ENCODE measurements around the gene COL17A1. TPM values are rescaled to one million over a fixed set of nuclear protein-coding genes. Genes with fewer than 3 reads are reported as not detected.
A peak's percentile ranks its signal among the peaks of the same experiment; 100 is the strongest.

The COL17A1 gene
- total and polyA plus RNA-seq, 2 of the 13 experiments (the other 11 are each of a cell fraction or from before 2014, with no cell fraction given): 0.03 TPM; not detected in 1

GRCh38 chr10:104036518-104037260, 49.0 kb downstream of the COL17A1 start:
- BruUV-seq (replicated peaks): no TSS peak
- in situ Hi-C loops (cut with HindIII; ENCODE audit: extremely low pct_ligation_motif_present, low pct_unique_long_range_greater_than_20kb): no loop called here
- no peak for TF ChIP-seq RAD21 (CRISPR knock-in tag; IDR thresholded peaks at IDR 0.05)
- TF ChIP-seq MAFG (CRISPR knock-in tag; IDR thresholded peaks at IDR 0.05): 0 out of 2 replicates have a peak, but pooled peaks have one; percentile 33
- peak; percentile 96 for TF ChIP-seq MAFF (IDR thresholded peaks at IDR 0.05; ENCODE audit: low read depth, low read length)
- TF ChIP-seq SIX1 (CRISPR knock-in tag; IDR thresholded peaks at IDR 0.05; ENCODE audit: borderline replicate concordance): no peak
- no peak for TF ChIP-seq BRD4 (CRISPR knock-in tag; IDR thresholded peaks at IDR 0.05)
- TF ChIP-seq ZSCAN31 (CRISPR knock-in tag; IDR thresholded peaks at IDR 0.05; ENCODE audit: low read depth): no peak
- TF ChIP-seq MAFK (conservative IDR thresholded peaks at IDR 0.05 in 1 of 2, IDR thresholded peaks at IDR 0.05 in 1 of 2; ENCODE audit: low read length in 2 of 2): peak; percentile 96 to 97
- no peak for TF ChIP-seq TFE3 (CRISPR knock-in tag; IDR thresholded peaks at IDR 0.05)
- TF ChIP-seq E2F2 (CRISPR knock-in tag; IDR thresholded peaks at IDR 0.05; ENCODE audit: borderline replicate concordance): no peak
- no peak for TF ChIP-seq ZNF350 (CRISPR knock-in tag; IDR thresholded peaks at IDR 0.05; ENCODE audit: borderline replicate concordance, low read depth)
- no peak for TF ChIP-seq KDM5A (IDR thresholded peaks at IDR 0.05; ENCODE audit: borderline replicate concordance, low read length)
- TF ChIP-seq ZNF550 (CRISPR knock-in tag; IDR thresholded peaks at IDR 0.05; ENCODE audit: borderline replicate concordance): no peak
- TF ChIP-seq BHLHE40 (IDR thresholded peaks at IDR 0.05; ENCODE audit: low read length): no peak
- no peak for TF ChIP-seq ZMYM3 (CRISPR knock-in tag; IDR thresholded peaks at IDR 0.05)
- TF ChIP-seq ZNF33B (CRISPR knock-in tag; IDR thresholded peaks at IDR 0.05): no peak
- TF ChIP-seq TARDBP (CRISPR knock-in tag; IDR thresholded peaks at IDR 0.05): no peak
- TF ChIP-seq ZBTB7B (CRISPR knock-in tag; IDR thresholded peaks at IDR 0.05): no peak
- no peak for TF ChIP-seq ELF1 (CRISPR knock-in tag; IDR thresholded peaks at IDR 0.05)
- DNase-seq (ENCODE audit: low spot score): no peak
- Histone ChIP-seq H4K20me1 (ENCODE audit: insufficient read depth, low read length) (no peaks in the 10 kb centered on the region), H3K9me3 (ENCODE audit: low read length) (no peaks in the 10 kb centered on the region), H3K27ac (ENCODE audit: extremely low read length, insufficient read depth, low read length) (no peak overlapping the region), H3K9ac (ENCODE audit: insufficient read depth, low read depth, low read length) (no peak overlapping the region), H3K4me3 (replicated peaks in 1 of 3; ENCODE audit: insufficient read depth in 1 of 3, low read depth in 2 of 3, low read length in 3 of 3) (no peak overlapping the region), H3K36me3 (replicated peaks in 1 of 2; ENCODE audit: control insufficient read depth in 1 of 2, insufficient read depth in 2 of 2, low read length in 2 of 2) (no peaks in the 10 kb centered on the region; a peak in 1 of 5 replicates), H3K79me2 (ENCODE audit: insufficient read depth, low read length) (no peaks in the 10 kb centered on the region), H3K4me1 (ENCODE audit: insufficient read depth, low read length) (no peaks in the 10 kb centered on the region; the same call in 1 of the 2 replicates), H3K27me3 (ENCODE audit: control insufficient read depth in 1 of 2, insufficient read depth in 2 of 2, low read length in 2 of 2) (peaks cover 0 to 11% of the 10 kb centered on the region in 2 experiments; a peak in 3 of 5 replicates), H2AFZ (ENCODE audit: low read length) (no peak overlapping the region), H3K4me2 (ENCODE audit: low read depth, low read length) (no peak overlapping the region)
- no peak for FAIRE-seq
- ChIA-PET POLR2A (no interaction called here), CTCF (ENCODE audit: low intra/inter-chr PET ratio, low total read pairs) (no interaction called here)
- WGBS (ENCODE audit: low lambda C conversion rate): 35% methylated on average over 13 of the region's 21 CpGs
- intact Hi-C loops (cut with micrococcal nuclease; ENCODE audit: unreplicated experiment): no loop called here
- no peak for ATAC-seq
